Activated naive CD8-positive, alpha-beta T cell treated with anti-CD3 and anti-CD28 coated beads, Interleukin-2, amount 50 U/mL, for 24 hours (primary cell): ENCODE data around the gene TP73.

Source experiments
- ATAC-seq: fragments of 150-1000 bp; cut with Tn5 transposase; one replicate; pipeline ENCODE4 v1.10.0; 2021
- DNase-seq: peaks from one replicate; pipeline ENCODE4 v3.0.0; 2021
- H3K27ac Mint-ChIP-seq: one replicate; pipeline ENCODE4 v1.8.0; 2021; ENCODE audit warnings: mild to moderate bottlenecking, mixed read lengths
- H3K27me3 Mint-ChIP-seq: one replicate; pipeline ENCODE4 v1.8.0; 2021; ENCODE audit warnings: mixed read lengths
- H3K36me3 Mint-ChIP-seq: one replicate; pipeline ENCODE4 v1.8.0; 2021; ENCODE audit warnings: low read depth, mixed read lengths
- H3K4me1 Mint-ChIP-seq: one replicate; pipeline ENCODE4 v1.8.0; 2021; ENCODE audit warnings: mixed read lengths
- H3K4me3 Mint-ChIP-seq: one replicate; pipeline ENCODE4 v1.8.0; 2021; ENCODE audit warnings: mild to moderate bottlenecking, moderate library complexity, mixed read lengths
- H3K9me3 Mint-ChIP-seq: one replicate; pipeline ENCODE4 v1.8.0; 2021; ENCODE audit warnings: mixed read lengths

The TP73 gene

DNA sequence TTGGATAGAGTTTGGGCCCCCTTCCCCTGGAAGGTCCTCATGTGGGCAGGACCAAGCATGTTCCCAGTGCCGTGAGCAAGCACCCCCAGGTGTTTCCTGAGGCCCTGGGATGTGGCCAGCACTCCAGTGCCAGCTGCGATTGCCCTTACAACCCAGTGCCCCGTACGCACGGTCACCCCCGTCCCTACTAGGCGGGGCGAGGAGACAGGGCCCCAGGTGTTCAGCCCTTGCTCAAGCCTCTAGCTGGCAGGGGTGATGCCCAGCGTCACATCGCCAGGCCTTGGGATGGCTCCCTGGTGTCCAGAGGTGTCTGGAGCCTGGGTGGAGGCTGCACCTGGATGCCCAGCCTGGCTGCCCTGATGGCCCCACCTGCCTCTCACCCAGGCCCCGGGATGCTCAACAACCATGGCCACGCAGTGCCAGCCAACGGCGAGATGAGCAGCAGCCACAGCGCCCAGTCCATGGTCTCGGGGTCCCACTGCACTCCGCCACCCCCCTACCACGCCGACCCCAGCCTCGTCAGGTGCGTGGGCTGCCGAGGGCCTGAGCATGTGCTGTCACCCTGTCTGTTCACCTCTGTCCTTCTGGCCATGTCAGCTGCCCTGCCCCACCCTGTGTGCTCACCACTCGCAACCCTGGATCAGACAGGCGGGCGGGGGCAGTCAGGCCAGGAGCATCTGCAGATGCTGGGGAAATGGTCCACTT is 78.4 kb downstream of the TP73 start:
- DNase-seq, result no peak
- ATAC-seq, result no peak
- no peak overlapping the region for H3K4me3 Mint-ChIP-seq
- no peaks in the 10 kb centered on the region for H3K27me3 Mint-ChIP-seq
- H3K9me3 Mint-ChIP-seq, result no peaks in the 10 kb centered on the region
- no peak overlapping the region for H3K27ac Mint-ChIP-seq
- H3K4me1 Mint-ChIP-seq, result no peaks in the 10 kb centered on the region
- H3K36me3 Mint-ChIP-seq, result no peaks in the 10 kb centered on the region

DNA sequence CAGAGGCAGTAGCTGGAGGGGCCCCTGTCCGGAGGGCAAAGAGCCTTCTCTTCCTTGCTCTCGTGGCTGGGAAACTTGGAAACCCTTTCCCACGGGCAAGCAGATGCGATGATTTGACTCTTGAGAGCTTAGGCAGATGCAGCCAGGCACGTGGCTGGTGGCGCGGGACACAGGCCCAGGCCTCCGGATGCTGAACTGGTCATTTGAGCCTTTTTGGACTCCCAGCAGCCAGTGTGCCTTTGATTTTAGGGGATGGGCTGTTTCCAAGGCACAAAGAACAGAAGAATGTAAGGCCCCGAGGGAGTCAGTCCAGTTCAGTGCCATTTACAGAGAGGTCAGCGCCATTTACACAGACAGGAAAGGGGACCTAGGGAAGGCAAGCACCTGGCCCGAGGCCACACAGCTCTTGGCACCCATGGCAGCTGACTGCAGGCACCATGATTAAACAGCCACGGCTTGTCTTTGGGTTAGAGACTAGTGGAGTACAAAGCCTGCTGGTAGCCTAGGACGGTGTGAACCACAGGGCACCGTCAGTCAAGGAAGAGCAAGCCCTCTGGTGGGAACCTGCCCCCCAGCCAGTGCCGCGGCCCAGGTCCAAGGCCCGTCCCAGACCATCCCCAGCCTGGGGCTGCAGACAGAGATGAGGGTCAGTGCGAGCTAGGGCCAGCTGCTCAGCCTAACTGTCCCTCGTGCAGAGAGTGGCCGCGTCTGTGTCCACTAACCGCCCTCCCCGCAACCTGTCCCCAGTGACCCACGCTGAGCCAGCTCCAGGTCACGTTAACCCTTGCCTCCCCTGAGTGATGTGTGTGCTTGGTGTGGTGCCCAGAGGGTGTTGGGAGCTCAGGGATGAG is 79.5 kb downstream of the TP73 start:
- Mint-ChIP-seq H3K4me1 (no peaks in the 10 kb centered on the region), H3K9me3 (no peaks in the 10 kb centered on the region), H3K4me3 (no peak overlapping the region), H3K27ac (no peak overlapping the region), H3K36me3 (no peaks in the 10 kb centered on the region), H3K27me3 (no peaks in the 10 kb centered on the region)
- ATAC-seq (no peak), DNase-seq (no peak)

DNA sequence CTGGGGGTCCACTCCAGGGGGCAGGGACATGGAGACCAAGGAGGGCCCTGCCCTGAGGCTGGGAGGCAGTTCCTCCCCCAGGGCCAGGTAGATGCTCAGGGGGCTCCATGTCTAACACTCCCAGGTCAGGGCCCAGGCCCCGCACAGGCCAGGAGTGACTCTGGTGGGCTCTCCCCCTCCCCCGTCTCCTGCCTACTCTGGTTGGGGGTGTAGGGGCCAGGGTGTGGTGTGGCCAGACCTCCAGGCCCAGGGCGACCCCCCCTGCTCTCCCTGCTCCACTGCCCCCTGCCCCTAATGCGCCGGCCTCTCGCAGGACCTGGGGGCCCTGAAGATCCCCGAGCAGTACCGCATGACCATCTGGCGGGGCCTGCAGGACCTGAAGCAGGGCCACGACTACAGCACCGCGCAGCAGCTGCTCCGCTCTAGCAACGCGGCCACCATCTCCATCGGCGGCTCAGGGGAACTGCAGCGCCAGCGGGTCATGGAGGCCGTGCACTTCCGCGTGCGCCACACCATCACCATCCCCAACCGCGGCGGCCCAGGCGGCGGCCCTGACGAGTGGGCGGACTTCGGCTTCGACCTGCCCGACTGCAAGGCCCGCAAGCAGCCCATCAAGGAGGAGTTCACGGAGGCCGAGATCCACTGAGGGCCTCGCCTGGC is 80.2 kb downstream of the TP73 start:
- Mint-ChIP-seq H3K27ac (no peak overlapping the region), H3K9me3 (no peaks in the 10 kb centered on the region), H3K36me3 (no peaks in the 10 kb centered on the region), H3K4me1 (no peaks in the 10 kb centered on the region), H3K4me3 (no peak overlapping the region), H3K27me3 (no peaks in the 10 kb centered on the region)
- ATAC-seq (no peak), DNase-seq (no peak)

DNA sequence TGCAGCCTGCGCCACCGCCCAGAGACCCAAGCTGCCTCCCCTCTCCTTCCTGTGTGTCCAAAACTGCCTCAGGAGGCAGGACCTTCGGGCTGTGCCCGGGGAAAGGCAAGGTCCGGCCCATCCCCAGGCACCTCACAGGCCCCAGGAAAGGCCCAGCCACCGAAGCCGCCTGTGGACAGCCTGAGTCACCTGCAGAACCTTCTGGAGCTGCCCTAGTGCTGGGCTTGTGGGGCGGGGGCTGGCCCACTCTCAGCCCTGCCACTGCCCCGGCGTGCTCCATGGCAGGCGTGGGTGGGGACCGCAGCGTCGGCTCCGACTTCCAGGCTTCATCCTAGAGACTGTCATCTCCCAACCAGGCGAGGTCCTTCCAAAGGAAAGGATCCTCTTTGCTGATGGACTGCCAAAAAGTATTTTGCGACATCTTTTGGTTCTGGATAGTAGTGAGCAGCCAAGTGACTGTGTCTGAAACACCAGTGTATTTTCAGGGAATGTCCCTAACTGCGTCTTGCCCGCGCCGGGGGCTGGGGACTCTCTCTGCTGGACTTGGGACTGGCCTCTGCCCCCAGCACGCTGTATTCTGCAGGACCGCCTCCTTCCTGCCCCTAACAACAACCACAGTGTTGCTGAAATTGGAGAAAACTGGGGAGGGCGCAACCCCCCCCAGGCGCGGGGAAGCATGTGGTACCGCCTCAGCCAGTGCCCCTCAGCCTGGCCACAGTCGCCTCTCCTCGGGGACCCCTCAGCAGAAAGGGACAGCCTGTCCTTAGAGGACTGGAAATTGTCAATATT is 81.0 kb downstream of the TP73 start:
- DNase-seq (no peak), ATAC-seq (no peak)
- Mint-ChIP-seq H3K27ac (no peak overlapping the region), H3K36me3 (no peaks in the 10 kb centered on the region), H3K9me3 (no peaks in the 10 kb centered on the region), H3K4me3 (no peak overlapping the region), H3K4me1 (no peaks in the 10 kb centered on the region), H3K27me3 (no peaks in the 10 kb centered on the region)

DNA sequence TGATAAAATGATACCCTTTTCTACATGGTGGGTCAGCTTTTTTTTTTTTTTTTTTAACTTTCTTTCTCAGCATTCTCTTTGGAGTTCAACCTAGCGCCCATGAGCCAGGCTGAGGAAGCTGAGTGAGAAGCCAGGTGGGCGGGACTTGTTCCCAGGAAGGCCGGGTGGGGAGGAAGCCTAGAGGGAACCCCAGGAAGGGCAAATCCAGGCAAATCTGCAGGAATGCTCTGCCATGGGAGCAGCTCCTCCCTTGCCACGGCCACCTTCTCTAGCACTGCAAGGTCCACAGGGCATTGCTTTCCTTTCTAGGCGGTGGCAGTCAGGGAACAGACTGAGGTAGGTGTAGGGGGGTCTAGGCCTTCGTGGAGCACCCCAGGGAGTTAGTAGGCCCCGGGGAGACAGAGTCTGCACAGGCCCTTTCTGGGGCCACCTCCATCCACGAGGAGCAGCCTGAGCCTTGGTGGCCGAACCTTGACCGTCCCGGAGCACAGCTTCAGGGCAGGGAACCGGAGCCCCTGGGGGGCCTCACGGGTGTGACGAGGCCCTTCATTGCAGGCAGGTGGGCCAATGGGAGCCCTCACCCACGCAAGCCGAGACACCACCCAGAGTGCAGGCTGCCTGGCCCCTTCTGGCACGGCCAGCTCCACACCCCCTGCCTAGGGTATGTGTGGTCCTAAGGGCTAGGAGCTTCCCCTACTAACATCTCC is 81.7 kb downstream of the TP73 start:
- H3K27me3 Mint-ChIP-seq, result no peaks in the 10 kb centered on the region
- H3K4me3 Mint-ChIP-seq, result no peak overlapping the region
- DNase-seq (no peak), ATAC-seq (no peak)
- H3K27ac Mint-ChIP-seq, result no peak overlapping the region
- no peaks in the 10 kb centered on the region for H3K9me3 Mint-ChIP-seq
- no peaks in the 10 kb centered on the region for H3K36me3 Mint-ChIP-seq
- no peaks in the 10 kb centered on the region for H3K4me1 Mint-ChIP-seq

DNA sequence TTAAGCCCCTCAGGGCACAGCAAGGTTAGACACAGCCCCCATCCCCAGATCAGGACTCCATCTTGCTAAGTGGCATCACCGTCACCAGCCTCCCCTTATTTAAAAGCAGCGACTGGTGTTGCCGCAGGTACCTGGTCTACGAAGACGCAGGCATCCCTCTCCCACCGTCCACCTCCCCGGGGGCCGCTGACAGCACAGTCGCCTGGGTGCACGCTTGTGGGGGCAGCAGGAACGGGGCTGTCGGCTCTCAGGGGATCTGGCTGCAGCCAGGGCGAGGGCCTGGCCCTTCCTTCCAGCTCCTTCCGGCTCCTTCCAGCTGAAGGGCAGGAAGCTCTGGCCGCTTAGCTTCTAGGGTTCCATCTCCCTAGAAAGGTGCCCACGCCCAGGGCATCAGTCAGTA is 82.3 kb downstream of the TP73 start:
- DNase-seq, result no peak
- ATAC-seq, result no peak
- no peaks in the 10 kb centered on the region for H3K36me3 Mint-ChIP-seq
- H3K4me1 Mint-ChIP-seq, result no peaks in the 10 kb centered on the region
- H3K4me3 Mint-ChIP-seq, result no peak overlapping the region
- no peak overlapping the region for H3K27ac Mint-ChIP-seq
- H3K9me3 Mint-ChIP-seq, result no peaks in the 10 kb centered on the region
- no peaks in the 10 kb centered on the region for H3K27me3 Mint-ChIP-seq

DNA sequence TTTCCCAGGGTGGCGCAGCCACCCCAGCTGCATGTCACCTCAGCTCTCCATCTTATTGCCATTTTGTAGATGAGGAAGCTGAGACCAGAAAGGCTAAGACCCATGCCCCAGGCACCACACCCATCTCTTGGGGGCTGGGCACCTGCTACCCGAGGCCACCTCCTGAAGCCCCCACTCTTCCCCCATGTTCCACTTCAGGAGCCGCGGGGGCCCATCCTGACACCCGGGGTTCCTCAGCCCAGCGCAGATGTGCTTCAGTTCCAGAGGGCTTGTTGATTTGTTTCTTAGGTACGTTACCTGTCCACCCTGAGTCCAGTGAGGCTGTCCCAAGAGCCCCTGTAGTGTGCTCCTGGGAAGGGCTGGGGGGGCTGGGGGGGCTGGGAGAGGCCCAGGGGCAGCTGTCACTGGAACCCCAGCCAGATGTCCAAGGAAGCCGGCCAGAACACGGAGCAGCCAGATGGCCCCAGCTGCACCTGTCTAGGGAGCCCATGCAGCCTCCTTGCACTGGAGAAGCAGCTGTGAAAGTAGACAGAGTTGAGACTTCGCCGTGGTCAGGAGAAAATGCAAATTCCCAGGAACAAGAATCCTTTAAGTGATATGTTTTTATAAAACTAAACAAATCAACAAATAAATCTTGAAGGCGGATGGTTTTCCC is 82.8 kb downstream of the TP73 start:
- DNase-seq (no peak), ATAC-seq (no peak)
- H3K4me3 Mint-ChIP-seq, result no peak overlapping the region
- no peaks in the 10 kb centered on the region for H3K36me3 Mint-ChIP-seq
- H3K27me3 Mint-ChIP-seq, result no peaks in the 10 kb centered on the region
- H3K27ac Mint-ChIP-seq, result no peak overlapping the region
- no peaks in the 10 kb centered on the region for H3K9me3 Mint-ChIP-seq
- H3K4me1 Mint-ChIP-seq, result no peaks in the 10 kb centered on the region

DNA sequence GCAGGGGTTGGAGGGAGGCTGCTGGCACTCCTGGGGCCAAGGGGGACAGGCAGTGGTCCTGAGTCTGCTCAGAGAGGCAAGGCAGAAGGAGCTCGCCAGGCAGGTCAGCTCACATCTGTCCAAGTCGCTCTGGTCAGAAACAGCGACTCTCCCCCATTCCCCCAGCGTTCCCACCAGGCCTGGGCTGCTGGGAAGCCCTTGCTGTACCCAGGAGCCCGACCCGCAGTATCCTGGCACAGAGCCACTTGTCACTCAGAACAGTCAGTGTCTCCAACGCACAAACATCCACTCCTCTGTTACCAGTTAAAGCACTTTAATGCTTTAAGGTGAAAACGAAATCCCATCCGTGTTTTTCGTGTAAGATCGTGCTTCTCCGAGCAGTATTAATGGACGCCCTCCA is 83.4 kb downstream of the TP73 start:
- no peak for ATAC-seq

DNA sequence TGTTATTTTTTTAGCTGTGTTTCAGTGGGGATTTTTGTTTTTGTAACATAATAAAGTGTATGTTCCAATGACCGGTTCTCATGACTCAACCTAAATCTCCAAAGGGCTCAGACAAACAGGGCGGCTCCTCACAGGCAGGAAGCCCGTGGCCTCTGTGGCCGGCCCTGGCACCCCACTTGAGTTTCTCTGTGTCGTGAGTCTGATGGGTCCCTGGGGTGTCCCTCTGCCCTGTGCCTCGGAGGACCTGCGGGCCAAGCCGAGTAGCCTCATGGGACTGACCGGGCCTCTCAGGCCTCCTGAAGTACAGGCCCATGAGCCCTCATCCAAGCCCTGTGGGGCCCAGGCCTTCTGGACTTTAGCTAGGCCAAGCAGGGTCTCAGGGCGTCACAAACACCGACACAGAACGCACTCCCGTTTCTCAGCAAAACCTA is 83.8 kb downstream of the TP73 start:
- no peak overlapping the region for H3K27ac Mint-ChIP-seq

More for the DNA sequence above, 83.4 kb downstream of the TP73 start:
- Mint-ChIP-seq H3K27ac (no peak overlapping the region), H3K9me3 (no peaks in the 10 kb centered on the region), H3K4me1 (no peaks in the 10 kb centered on the region), H3K4me3 (no peak overlapping the region), H3K27me3 (no peaks in the 10 kb centered on the region), H3K36me3 (no peaks in the 10 kb centered on the region)
- DNase-seq, result no peak

DNA sequence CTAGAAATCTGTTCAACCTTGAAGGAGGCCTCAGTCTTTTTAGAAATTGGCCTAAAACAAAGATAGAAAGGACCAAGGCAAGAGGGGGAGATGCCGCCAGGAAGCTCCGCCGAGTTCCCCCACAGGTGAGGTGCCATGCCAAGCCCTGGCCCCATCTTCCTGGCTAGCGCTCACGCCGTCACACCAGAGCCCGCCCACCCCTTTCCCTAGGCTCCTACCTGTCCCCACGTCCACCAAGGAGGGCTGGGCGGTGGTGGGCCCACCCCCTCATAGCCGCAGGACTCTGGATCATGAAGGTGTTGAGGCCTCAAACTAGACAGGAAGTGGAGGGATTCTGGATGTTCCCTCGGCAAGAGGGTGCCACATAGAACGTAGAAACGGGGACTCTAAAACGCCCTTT is 84.4 kb downstream of the TP73 start:
- ATAC-seq, result no peak
- Mint-ChIP-seq H3K27me3 (no peaks in the 10 kb centered on the region), H3K36me3 (peaks cover 3% of the 10 kb centered on the region), H3K4me1 (no peaks in the 10 kb centered on the region), H3K9me3 (no peaks in the 10 kb centered on the region), H3K27ac (no peak overlapping the region), H3K4me3 (no peak overlapping the region)
- DNase-seq, result no peak

More for the DNA sequence above, 83.8 kb downstream of the TP73 start:
- Mint-ChIP-seq H3K9me3 (no peaks in the 10 kb centered on the region), H3K4me3 (no peak overlapping the region), H3K4me1 (no peaks in the 10 kb centered on the region), H3K36me3 (no peaks in the 10 kb centered on the region), H3K27me3 (no peaks in the 10 kb centered on the region)
- DNase-seq, result no peak
- no peak for ATAC-seq

DNA sequence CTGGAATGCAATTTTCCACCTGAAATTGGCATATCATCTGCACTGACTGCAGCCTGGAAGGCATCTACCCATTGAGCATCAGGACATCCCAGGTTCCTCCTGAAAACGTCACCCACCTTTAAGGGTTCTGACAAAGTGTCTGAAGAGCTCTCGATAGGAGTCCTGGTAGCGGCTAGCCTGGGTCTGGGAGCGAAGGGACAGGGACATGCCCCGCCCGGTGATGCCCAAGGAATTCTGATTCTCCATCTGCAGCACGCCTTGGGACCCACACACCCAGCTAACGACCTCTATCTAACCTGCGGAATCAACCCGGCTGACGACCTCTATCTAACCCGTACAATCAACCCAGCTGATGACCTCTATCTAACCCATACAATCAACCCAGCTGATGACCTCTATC is 86.6 kb downstream of the TP73 start:
- DNase-seq, result no peak
- H3K4me3 Mint-ChIP-seq, result no peak overlapping the region

DNA sequence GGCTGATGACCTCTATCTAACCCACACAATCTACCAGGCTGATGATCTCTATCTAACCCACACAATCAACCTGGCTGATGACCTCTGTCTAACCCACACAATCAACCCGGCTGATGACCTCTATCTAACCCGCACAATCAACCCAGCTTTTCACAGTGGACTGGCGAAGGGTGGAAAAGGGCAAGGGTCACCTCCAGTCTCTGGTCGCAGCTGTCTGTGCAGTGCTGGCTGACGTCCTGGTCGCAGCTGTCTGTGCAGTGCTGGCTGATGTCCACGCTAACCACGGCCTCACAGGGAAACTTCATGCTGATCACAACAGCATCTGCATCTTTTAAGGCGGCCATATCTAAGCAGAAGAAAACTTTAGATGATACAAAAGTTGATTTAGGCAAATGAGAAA is 87.7 kb downstream of the TP73 start:
- H3K27ac Mint-ChIP-seq, result no peak overlapping the region
- peaks cover 1% of the 10 kb centered on the region for H3K4me1 Mint-ChIP-seq
- no peaks in the 10 kb centered on the region for H3K27me3 Mint-ChIP-seq
- no peak overlapping the region for H3K4me3 Mint-ChIP-seq
- ATAC-seq (no peak), DNase-seq (no peak)
- no peaks in the 10 kb centered on the region for H3K9me3 Mint-ChIP-seq
- peaks cover 3% of the 10 kb centered on the region for H3K36me3 Mint-ChIP-seq

More for the DNA sequence above, 86.6 kb downstream of the TP73 start:
- H3K27me3 Mint-ChIP-seq, result no peaks in the 10 kb centered on the region
- no peaks in the 10 kb centered on the region for H3K9me3 Mint-ChIP-seq
- H3K4me1 Mint-ChIP-seq, result no peaks in the 10 kb centered on the region
- peaks cover 3% of the 10 kb centered on the region for H3K36me3 Mint-ChIP-seq
- no peak for ATAC-seq
- H3K27ac Mint-ChIP-seq, result no peak overlapping the region

DNA sequence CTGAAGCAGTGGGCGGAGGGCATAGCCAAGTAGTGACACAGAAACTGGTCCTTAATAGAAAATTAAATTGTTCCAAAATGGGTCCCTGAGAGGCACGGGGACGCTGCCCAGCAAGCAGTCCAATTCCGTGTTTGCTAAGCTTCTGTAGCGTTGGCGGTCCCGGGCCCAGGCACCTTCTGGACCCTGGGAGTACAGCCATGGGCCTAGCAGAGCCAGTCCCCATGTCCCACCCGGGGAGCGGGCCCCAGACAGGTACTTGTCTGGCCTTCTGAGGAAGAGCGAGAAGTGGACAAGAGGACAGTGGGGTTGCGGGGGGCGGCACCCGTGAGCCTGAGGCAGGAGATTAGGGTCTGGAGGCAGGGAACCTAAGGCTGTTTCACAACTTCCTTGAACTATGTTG is 88.4 kb downstream of the TP73 start:
- H3K4me3 Mint-ChIP-seq, result no peak overlapping the region
- no peak overlapping the region for H3K27ac Mint-ChIP-seq
- H3K4me1 Mint-ChIP-seq, result peaks cover 8% of the 10 kb centered on the region
- peaks cover 5% of the 10 kb centered on the region for H3K36me3 Mint-ChIP-seq
- no peak for ATAC-seq
- H3K9me3 Mint-ChIP-seq, result no peaks in the 10 kb centered on the region
- no peak for DNase-seq
- no peaks in the 10 kb centered on the region for H3K27me3 Mint-ChIP-seq
